Middle frontal gyrus (tissue), 1 donor: ENCODE measurements around the gene RPRD1B.
"Not testable (repeated sequence)": the region's sequence is repeated elsewhere in the genome, so short reads cannot be mapped to it uniquely, and the experiment has no call there.

Experiments used
- DNase-seq: peaks from one replicate; pipeline ENCODE4 v3.0.0-alpha.2; 2015; ENCODE audit warnings: low spot score; ENCODE audit errors: extremely low spot score

The RPRD1B gene

DNA sequence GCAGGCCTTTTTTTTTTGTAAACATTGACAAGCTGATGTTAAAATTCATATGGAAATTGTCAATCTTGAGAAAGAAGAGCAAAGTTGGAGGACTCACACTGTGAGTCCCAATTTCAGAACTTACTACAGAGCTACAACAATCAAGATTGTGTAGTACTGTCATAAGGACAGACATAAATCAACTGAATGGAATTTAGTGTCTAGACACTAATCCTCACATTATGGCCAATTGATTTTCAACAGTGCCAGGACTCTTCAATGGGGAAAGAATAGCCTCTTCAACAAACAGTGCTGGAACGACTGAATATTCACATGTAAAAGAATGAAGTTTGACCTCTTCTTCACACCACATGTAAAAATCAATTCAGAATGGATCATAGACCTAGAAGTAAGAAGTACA, 70.7 kb downstream of the RPRD1B start:
- DNase-seq = no peak

DNA sequence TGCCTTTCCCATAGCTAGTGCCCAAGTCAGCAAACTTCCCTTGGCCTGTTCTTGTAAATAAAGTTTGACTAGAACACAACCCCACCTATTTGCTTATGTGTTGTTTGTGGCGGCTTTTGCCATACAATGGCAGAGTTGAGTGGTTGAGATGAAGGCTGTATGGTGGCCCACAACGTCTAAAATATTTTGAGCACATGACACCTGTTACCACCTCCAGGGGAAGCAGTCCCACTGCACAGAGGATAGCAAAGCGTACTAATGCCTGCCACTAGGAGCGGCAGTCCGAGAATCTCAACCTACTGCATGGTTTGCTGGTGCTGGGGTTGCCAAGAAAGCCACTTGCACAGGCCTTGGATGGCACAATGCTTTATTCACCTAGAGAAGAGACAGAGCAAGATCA, 72.9 kb downstream of the RPRD1B start:
- DNase-seq = no peak

GRCh38 chr20:38107386-38107785, 73.8 kb downstream of the RPRD1B start:
- not testable (repeated sequence) for DNase-seq

DNA sequence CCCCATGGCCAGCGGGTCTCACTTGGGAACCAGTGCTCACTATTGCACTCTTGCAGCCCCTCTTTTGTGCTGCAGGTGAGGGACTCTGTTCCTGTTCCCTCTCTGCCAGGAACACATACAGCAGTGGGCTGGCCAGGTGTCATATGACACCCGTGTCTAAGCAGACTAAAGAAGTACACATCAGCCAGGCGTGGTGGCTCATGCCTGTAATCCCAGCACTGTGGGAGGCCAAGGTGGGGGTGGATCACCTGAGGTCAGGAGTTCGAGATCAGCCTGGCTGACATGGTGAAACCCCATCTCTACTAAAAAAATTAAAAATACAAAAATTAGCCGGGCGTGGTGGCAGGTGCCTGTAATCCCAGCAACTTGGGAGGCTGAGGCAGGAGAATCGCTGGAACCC, 74.4 kb downstream of the RPRD1B start:
- not testable (repeated sequence) for DNase-seq

- no peak for DNase-seq
Measured at GRCh38 chr20:38108438-38108985, 75.0 kb downstream of the RPRD1B start.

GRCh38 chr20:38108986-38109541, 75.5 kb downstream of the RPRD1B start:
- DNase-seq = no peak

DNA sequence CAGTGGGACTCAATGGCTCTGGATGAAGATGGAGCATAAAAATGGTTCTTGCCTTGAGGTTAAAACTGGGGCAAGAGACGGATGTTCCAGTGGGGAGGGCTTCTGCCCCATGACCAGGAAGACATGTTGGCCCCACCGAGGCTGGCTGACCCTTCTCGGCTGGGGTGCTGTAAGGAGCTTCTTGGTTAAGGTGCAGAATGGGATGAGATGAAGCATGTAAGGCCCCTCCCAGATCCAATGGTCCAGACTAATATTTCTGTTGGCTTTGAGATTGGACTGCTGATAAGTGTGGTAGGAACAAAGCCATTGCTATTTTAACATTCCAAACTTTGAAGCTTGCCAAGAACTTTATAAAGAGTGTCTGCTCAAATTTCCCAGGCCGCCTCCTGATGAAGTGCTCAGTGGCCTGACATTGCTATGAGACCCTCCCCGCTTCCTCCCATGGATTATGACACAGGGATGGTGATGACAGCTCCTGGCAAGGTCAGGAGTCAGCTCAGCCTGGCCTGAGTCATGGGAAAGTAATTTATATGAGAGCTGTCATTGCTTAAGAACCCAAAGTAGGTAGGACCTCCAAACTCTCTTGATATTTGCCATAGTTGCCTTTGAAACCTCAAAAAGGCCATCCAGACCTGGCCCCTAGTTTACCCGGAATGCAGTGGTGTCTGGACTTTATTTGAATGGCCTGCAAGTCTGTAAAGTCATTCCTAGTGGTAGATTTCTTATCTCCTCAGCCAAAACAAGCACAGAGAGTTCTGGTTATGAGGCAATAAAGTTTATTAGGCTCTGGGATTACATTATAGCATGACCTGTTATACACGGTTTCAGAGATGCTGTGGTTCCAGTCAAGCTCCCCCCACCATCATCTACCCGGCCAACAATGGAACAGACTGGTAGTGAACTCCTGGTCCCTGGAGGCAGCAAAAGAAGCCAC, 76.3 kb downstream of the RPRD1B start:
- DNase-seq = no peak

DNA sequence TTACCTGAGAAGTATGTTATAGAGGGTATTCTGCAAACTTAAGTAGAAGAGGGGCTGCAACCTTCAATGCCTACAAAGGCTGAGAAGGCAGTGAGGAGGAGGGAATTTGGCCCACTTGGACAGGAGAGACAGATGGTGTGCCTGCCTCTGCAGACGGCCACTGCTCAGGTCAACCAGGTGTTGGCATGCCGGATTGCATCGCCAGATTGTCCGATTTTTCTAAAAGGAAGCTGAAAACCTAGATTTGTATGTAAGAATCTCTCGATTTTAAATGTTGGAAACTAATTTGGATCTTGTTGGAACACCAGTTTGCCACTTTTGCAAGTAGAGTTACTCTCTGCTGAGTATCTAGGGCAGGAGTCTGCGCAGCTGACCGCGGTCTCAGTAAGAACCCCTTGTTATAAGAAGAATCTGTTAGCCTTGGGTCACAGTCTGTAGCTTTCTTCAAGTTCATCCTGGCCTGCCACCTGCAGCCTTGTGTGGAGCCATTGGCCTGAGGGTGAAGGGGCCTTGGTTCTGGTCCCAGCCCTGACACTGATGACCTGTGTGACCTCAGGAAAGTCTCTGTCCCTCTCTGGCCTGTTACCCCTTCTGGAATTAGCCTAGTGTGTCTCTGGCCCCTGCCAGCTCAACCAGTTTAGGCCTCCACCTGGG, 77.1 kb downstream of the RPRD1B start:
- no peak for DNase-seq

DNA sequence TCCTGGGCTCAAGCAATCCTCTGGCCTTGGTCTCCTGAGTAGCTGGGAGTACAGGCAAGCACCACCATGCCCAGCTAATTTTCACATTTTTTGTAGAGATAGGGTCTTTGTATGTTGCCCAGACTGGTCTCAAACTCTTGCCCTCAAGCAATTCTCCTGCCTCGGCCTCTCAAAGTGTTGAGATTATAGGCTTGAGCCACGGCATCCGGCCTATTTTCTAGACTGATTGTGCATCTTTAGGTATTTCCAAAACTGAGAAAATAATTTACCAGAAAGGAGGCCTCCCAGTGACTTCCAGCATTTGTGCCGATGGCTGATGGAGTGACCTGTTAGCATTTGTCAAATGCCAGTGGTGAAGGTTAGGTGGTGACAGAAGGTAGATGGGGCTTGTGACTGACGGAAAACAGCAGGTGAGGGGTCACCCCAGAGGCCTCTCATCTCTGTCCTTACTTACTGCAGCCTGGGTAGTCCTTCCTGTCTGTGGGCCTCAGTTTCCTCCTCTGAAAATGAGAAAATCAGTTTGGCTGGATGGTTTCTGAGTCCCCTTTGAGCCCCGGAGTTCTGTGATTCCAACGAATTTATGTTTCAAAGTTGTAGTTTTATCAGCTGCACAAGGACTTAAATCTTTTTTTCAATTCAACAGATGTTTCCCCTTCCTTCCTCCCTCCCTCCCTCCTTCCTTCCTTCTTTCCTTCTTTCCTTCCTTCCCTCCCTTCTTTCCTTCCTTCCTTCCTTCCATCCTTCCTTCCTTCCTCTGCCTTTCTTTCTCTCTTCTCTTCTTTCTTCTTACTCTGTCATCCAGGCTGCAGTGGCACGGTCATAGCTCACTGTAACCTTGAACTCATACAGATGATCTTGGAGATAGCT, 78.1 kb downstream of the RPRD1B start:
- DNase-seq = no peak

DNA sequence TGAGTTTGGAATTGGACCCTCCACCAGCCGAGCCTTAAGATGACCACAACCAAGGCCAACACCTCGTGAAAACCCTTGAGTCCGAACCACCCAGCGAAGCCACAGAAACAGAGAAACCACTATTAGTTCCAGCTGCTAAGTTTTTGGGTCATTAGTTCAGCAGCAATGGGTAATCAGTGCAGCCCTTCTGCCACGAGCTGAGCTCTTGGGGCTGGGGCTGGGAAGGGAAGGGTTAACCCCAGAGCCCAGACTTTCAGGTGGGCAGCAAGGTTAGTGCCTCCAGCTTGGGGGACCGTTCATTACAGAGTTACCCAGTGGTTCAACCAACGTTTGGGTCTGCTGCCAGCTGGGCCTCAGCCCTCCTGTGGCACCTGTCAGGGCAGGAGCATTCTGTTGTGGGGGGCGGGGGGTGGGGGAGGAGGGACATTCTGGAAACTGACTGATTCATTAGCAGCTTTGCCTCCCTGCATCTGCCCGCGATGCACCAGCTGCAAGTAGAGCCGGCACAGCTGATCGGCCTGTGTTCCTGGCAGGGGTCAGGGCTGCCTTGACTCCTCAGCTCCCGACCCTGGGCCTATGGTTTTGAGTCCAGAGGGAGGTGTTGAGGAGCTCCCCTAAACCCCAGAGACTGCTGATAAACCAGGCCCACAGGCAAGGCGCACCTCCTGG, 78.8 kb downstream of the RPRD1B start:
- DNase-seq = no peak

GRCh38 chr20:38112930-38113294, 79.4 kb downstream of the RPRD1B start:
- DNase-seq = no peak

GRCh38 chr20:38113401-38114325, 80.1 kb downstream of the RPRD1B start:
- no peak for DNase-seq

DNA sequence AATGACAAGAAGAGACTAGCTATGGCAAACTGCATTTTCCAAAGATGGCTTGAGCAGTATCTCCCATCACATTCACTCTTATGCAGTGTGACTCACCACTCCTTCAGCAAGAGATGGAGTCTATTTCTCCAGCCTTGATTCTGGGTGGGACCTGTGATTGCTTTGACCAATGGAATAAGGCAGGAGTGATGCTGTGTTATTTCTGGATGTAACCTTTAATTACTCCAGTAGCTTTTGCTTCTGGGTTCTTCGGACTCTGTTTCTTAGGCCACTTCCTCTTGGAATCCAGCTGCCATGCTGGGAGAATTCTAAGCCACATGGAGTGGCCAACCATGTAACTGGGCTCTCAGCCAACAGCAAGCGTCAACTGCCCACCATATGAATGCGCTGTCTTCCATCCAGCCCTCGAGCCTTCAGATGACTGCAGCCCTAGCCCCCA, 80.8 kb downstream of the RPRD1B start:
- no peak for DNase-seq

DNA sequence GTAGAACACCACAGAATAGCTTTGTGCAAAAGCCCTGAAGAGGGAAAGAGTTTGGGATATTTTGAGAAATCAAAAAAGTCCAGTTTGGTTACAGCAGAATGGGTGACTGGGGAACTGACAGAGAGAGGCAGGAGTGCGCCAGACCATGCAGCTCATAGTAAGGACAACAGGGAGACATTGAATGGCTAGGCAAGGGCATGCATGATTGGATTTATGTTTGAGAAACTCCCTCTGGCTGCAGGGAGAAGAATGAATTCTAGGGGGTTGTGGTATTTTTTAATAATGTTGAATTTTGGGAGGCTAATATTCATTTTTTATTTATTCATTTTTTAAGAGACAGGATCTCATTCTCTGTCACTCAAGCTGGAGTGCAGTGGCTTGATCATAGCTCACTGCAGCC, 81.7 kb downstream of the RPRD1B start:
- no peak for DNase-seq

GRCh38 chr20:38115896-38116295, 82.3 kb downstream of the RPRD1B start:
- no peak for DNase-seq

DNA sequence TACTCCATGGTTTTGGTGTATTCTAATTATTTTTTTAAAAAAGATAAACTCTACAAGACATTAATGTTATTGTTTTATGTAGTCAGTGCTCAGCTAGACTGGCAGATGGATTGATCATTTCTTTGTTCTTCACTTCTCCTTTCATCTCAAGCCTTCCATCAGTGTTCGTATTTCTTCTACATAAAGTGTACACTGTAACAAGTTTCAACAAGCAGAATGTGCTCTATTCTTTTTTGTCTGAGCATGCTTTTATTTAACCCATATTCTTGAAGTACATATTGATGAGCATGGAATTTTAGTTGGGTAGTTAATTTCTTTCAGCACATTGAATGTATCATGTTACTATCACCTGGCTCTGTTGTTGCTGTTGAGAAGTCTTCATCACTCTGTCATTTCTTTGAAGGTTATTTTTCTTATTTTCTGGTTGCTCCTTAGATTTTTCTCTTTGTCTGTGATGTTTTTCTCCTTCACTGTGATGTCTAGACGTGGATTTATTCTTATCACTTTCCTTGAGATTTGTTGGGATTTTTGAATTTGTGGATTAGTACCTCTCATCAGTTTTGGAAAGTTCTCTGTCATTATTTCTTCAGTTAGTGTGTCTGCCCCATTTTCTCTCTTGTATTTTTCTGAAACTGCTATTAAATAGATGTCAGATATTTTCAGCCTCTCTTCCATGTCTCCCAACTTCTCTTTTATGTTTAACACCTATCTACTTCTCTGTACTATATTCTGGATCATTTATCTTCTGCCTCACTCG, 83.0 kb downstream of the RPRD1B start:
- no peak for DNase-seq

DNA sequence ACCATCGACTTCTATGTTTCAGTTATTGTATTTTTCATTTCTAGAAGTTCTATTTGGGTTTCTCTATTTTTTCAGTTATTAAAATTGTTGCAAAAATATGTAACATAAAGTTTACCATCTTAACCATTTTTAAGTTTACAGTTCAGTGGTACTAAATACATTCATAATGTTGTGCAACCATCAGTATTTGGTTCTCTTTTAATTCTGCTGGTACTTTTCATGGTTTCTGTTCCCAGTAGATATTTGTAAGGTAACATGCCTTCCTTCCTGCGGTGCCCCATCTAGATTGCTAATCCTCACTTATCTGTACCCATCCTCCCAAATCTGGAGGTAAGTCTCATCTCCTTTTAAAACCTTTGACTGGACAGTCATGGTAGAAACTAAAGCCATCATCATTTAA, 83.7 kb downstream of the RPRD1B start:
- no peak for DNase-seq

DNA sequence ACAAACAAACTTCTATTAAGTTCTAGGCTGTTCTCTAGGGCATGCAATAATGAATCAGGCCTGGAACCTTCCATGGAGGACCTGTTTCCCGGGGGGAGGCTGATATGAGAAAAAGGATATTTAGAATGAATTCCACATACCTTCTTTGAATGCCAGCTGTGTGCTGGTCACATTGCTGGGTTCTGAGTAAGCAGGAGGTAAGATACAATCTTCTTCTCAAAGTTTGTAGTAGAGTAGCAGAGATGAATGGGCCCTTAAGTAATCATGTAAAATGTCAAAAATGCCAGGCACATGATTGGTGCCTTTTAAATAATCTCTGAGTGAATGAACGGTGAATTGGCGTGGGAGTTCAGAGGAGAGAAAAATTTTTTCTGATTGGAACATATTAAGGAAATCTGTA, 84.1 kb downstream of the RPRD1B start:
- no peak for DNase-seq

DNA sequence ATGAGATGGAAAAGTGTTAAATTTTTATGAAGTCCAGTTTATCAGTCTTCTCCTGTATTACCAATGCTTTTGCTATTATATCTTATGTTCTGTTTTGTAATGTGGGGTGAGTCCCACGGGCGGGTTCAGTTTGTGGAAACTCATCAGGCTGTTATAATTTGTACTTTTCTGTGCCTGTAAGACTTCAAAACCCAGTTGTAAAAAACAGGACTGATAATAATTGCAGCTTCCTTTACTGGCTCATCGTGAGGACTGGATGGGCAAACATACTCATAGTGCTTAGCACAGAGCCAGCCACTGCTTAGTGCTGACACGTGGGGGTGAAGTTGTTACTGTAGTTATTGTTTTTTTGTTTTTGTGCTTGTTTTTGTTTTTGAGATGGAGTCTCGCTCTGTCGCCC, 85.9 kb downstream of the RPRD1B start:
- DNase-seq = no peak
